Right hindlimb (tissue), 1 donor: ENCODE results near the gene GIMAP5.

Source experiments
- DNase-seq: peaks from one replicate; pipeline ENCODE4 v3.0.0-alpha.2; 2018

GIMAP5 gene

GRCh38 chr7:150778014-150778737 lies 41.0 kb downstream of the GIMAP5 start:
- no peak for DNase-seq

GRCh38 chr7:150778738-150779301 lies 41.6 kb downstream of the GIMAP5 start:
- peak; percentile 87 for DNase-seq

- DNase-seq: no peak
Observed at GRCh38 chr7:150780292-150780691, 43.1 kb downstream of the GIMAP5 start.

GRCh38 chr7:150781103-150781502 lies 43.9 kb downstream of the GIMAP5 start:
- DNase-seq: no peak

- DNase-seq: no peak
Observed at GRCh38 chr7:150781961-150782360, 44.7 kb downstream of the GIMAP5 start.

- DNase-seq: no peak
Observed at GRCh38 chr7:150784120-150784736, 47.0 kb downstream of the GIMAP5 start.

- DNase-seq: no peak
Observed at GRCh38 chr7:150784954-150785353, 47.7 kb downstream of the GIMAP5 start.

- no peak for DNase-seq
Observed at GRCh38 chr7:150787321-150788281, 50.4 kb downstream of the GIMAP5 start.

GRCh38 chr7:150788474-150789269 lies 51.5 kb downstream of the GIMAP5 start:
- DNase-seq: peak; percentile 54

- no peak for DNase-seq
Observed at GRCh38 chr7:150790416-150791075, 53.3 kb downstream of the GIMAP5 start.

GRCh38 chr7:150791304-150791703 lies 54.1 kb downstream of the GIMAP5 start:
- DNase-seq: no peak

- DNase-seq: no peak
Observed at GRCh38 chr7:150791746-150792452, 54.7 kb downstream of the GIMAP5 start.
